GM12891 (cell line): Measurements from ENCODE around the gene WWC2.

Experiments
- DNase-seq: peaks from one replicate; pipeline ENCODE4 v3.0.0; 2011; ENCODE audit warnings: low spot score; ENCODE audit not compliant: insufficient read length
- FAIRE-seq: peaks from 2 replicates; lab custom pipeline; 2011; peaks lifted over from hg19 to GRCh38; lab: Jason Lieb, UNC
- PAX5 ChIP-seq: IDR thresholded peaks from 2 replicates; pipeline ENCODE4 v1.6.1; 2011; ENCODE audit warnings: low read length, moderate library complexity, mild to moderate bottlenecking; ENCODE audit not compliant: insufficient read depth, severe bottlenecking
- POLR2A ChIP-seq: IDR thresholded peaks from 2 replicates; pipeline ENCODE4 v1.6.1; 2011; ENCODE audit warnings: low read depth, low read length, control low read depth
- POLR2AphosphoS5 ChIP-seq: IDR thresholded peaks from 2 replicates; pipeline ENCODE4 v1.6.1; 2011; ENCODE audit warnings: low read depth, low read length, control low read depth
- POU2F2 ChIP-seq: IDR thresholded peaks from 2 replicates; pipeline ENCODE4 v1.6.1; 2011; ENCODE audit warnings: low read depth, mild to moderate bottlenecking, control low read depth, low read length, moderate library complexity
- SPI1 ChIP-seq: IDR thresholded peaks from 2 replicates; pipeline ENCODE4 v1.6.1; 2011; ENCODE audit warnings: low read depth, low read length, control low read depth
- TAF1 ChIP-seq: IDR thresholded peaks from 2 replicates; pipeline ENCODE4 v1.6.1; 2011; ENCODE audit warnings: low read depth, low read length, control low read depth

Gene WWC2

GRCh38 chr4:183197140-183197539 is 98.1 kb downstream of the WWC2 start:
- no peak for DNase-seq

DNA sequence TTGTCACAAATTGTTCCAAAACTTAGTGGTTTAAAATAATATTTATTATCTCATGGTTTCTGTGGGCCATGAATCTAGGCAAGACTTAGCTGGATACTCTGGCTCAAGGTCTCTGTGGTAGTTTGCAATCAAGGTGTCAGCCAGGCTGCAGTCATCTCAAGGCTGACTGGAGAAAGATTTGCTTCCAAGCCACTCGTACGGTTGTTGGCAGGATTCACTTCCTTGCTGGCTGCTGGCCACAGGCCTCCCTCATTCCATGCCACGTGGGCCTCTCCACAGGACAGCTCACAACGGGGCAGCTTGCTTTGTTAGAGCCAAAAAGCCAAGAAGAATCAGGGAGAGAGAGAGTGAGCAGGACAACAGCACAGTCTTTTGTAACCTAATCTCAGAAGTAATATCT is 101.4 kb downstream of the WWC2 start:
- FAIRE-seq: no peak
- no peak for TF ChIP-seq POU2F2
- TF ChIP-seq POLR2AphosphoS5: no peak
- TF ChIP-seq SPI1: no peak
- no peak for TF ChIP-seq POLR2A
- TF ChIP-seq TAF1: no peak
- TF ChIP-seq PAX5: no peak
- no peak for DNase-seq

More at GRCh38 chr4:183197140-183197539, 98.1 kb downstream of the WWC2 start:
- no peak for FAIRE-seq
- TF ChIP-seq PAX5 (no peak), POLR2AphosphoS5 (no peak), TAF1 (no peak), POU2F2 (no peak), POLR2A (no peak), SPI1 (no peak)

DNA sequence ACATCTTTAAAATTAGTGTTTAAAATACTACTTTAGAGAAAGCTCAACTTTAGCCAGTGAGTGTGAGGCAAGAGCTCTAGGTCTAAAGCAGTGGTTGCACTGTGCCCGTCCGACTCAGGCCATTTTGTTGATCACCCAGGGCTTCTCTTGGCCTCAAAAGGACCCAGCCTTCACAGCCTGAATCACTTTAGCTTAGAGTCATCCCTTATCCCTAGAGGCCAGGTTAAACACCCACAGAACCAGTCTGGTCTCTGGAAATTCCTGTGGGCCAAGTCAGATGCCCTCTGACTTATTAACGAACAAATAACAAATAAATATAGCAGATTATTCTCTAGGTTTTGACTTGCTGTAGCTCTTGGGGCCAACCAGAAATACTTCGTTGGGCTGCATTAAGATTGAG is 102.3 kb downstream of the WWC2 start:
- DNase-seq: no peak
- FAIRE-seq: no peak
- TF ChIP-seq POLR2AphosphoS5 (no peak), POLR2A (no peak), TAF1 (no peak), SPI1 (no peak), POU2F2 (no peak), PAX5 (no peak)

- no peak for DNase-seq
- FAIRE-seq: no peak
- TF ChIP-seq TAF1 (no peak), SPI1 (no peak), POU2F2 (no peak), POLR2AphosphoS5 (no peak), PAX5 (no peak), POLR2A (no peak)
These were observed 103.5 kb downstream of the WWC2 start for GRCh38 chr4:183202523-183202922.

- TF ChIP-seq POLR2A: no peak
- TF ChIP-seq SPI1: no peak
- no peak for TF ChIP-seq PAX5
- no peak for TF ChIP-seq POU2F2
- TF ChIP-seq TAF1: no peak
- TF ChIP-seq POLR2AphosphoS5: no peak
- FAIRE-seq (no peak), DNase-seq (no peak)
These were observed 105.7 kb downstream of the WWC2 start for GRCh38 chr4:183204793-183205192.

DNA sequence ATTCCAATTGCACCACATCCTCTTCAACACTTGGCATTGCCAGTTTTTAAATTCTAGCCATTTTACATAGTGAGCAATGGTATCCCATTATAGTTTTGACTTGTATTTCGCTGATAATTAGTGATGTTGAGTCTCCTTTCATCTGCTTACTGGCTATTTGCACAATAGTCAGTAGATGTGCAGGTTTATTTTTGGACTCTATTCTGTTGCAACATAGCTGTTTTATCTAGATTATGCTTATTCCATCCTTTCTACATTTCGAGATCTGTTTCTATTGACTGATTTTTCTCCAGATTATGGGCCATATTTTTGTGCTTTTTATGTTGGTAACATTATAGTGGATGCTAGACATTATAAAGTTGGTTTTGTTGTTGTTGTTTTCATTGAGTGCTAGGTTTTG is 106.1 kb downstream of the WWC2 start:
- no peak for DNase-seq
- no peak for TF ChIP-seq TAF1
- TF ChIP-seq POLR2AphosphoS5: no peak
- TF ChIP-seq SPI1: no peak
- TF ChIP-seq PAX5: no peak
- no peak for TF ChIP-seq POU2F2
- TF ChIP-seq POLR2A: no peak
- no peak for FAIRE-seq

DNA sequence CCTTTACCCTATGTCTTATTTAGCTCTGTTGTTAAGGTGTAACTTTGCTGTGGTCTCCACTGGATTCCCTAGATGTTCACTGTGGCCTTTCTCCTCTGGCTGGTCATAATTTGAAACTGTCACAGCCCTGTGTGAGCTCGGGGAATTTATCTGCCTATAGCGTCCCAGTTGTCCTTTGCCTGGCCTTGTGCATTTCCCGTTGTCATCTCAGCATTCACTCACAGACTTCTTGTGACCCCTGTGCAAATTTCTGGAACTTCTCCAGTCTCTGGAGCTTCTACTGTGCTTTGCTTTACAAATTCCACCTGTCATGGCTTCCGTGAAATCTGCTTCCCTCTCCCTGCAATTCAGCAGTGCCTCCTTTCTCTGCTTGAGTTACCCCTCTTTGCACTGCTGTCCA is 106.7 kb downstream of the WWC2 start:
- no peak for TF ChIP-seq POLR2A
- no peak for TF ChIP-seq PAX5
- no peak for TF ChIP-seq POLR2AphosphoS5
- TF ChIP-seq TAF1: no peak
- no peak for TF ChIP-seq POU2F2
- TF ChIP-seq SPI1: no peak
- FAIRE-seq: no peak
- DNase-seq: no peak

- DNase-seq (no peak), FAIRE-seq (no peak)
- no peak for TF ChIP-seq POU2F2
- no peak for TF ChIP-seq PAX5
- no peak for TF ChIP-seq SPI1
- TF ChIP-seq TAF1: no peak
- no peak for TF ChIP-seq POLR2A
- no peak for TF ChIP-seq POLR2AphosphoS5
These were observed 112.5 kb downstream of the WWC2 start for GRCh38 chr4:183211533-183211932.

- DNase-seq (no peak), FAIRE-seq (no peak)
- no peak for TF ChIP-seq PAX5
- TF ChIP-seq POU2F2: no peak
- TF ChIP-seq SPI1: no peak
- no peak for TF ChIP-seq TAF1
- TF ChIP-seq POLR2AphosphoS5: no peak
- no peak for TF ChIP-seq POLR2A
These were observed 114.9 kb downstream of the WWC2 start for GRCh38 chr4:183213996-183214395.

GRCh38 chr4:183214912-183215488 is 115.9 kb downstream of the WWC2 start:
- TF ChIP-seq SPI1: no peak
- no peak for TF ChIP-seq PAX5
- no peak for TF ChIP-seq POLR2A
- TF ChIP-seq POLR2AphosphoS5: no peak
- TF ChIP-seq TAF1: no peak
- TF ChIP-seq POU2F2: no peak
- FAIRE-seq (no peak), DNase-seq (no peak)
